IMR-90 (cell line): Measurements from ENCODE around the gene SERPINA3. TPM values are rescaled to one million over a fixed set of nuclear protein-coding genes. Genes with fewer than 3 reads are reported as not detected.

Experiments
- ATAC-seq: fragments of 200-7000 bp; cut with Tn5 transposase; 2 replicates; pipeline ENCODE4 v1.9.1; 2020; ENCODE audit warnings: low read depth, mild to moderate bottlenecking, moderate library complexity
- BruUV-seq: library from RNA; stranded (reverse); fragments of 400-500 nt; replicated peaks from 2 replicates; lab custom pipeline; 2021; lab: Mats Ljungman, UMichigan
- CTCF ChIA-PET: fragments of 300-600 bp; formaldehyde crosslinking; extraction: SDS; loops from one replicate; lab custom pipeline; 2021; ENCODE audit warnings: antibody characterized with exemption; lab: Yijun Ruan, JAX
- POLR2A ChIA-PET: fragments of 300-600 bp; sonication (Branson Sonifier 250); formaldehyde crosslinking; loops from one replicate; lab custom pipeline; 2022; ENCODE audit warnings: antibody characterized with exemption; ENCODE audit not compliant: unreplicated experiment; lab: Charles Lee
- DNase-seq: peaks from one replicate; pipeline ENCODE4 v3.0.0; 2013
- H2AFZ ChIP-seq: replicated peaks from 2 replicates; pipeline ENCODE3; 2013; ENCODE audit warnings: low read length, mild to moderate bottlenecking; ENCODE audit not compliant: poor library complexity
- H2AK5ac ChIP-seq: 2 replicates; pipeline ENCODE4 v1.6.1; 2013; ENCODE audit warnings: low read depth, low read length, inconsistent platforms
- H2AK9ac ChIP-seq: replicated peaks from 2 replicates; pipeline ENCODE3; 2013; ENCODE audit warnings: mild to moderate bottlenecking, low read depth, low read length, moderate library complexity; ENCODE audit not compliant: poor library complexity
- H2BK120ac ChIP-seq: 2 replicates; pipeline ENCODE4 v1.6.1; 2013; ENCODE audit warnings: low read depth, low read length, inconsistent platforms
- H2BK15ac ChIP-seq: 3 replicates; pipeline ENCODE4 v1.6.1; 2013; ENCODE audit warnings: low read depth, low read length, inconsistent platforms
- H2BK20ac ChIP-seq: 2 replicates; pipeline ENCODE4 v1.6.1; 2013; ENCODE audit warnings: low read depth, mild to moderate bottlenecking, inconsistent platforms, low read length, moderate library complexity
- H2BK5ac ChIP-seq: 2 replicates; pipeline ENCODE4 v1.6.1; 2013; ENCODE audit warnings: mild to moderate bottlenecking, low read depth, low read length, inconsistent platforms; ENCODE audit not compliant: poor library complexity, severe bottlenecking
- H3K14ac ChIP-seq: replicated peaks from 2 replicates; pipeline ENCODE4 v1.6.1; 2013; ENCODE audit warnings: low read depth, low read length, inconsistent platforms
- H3K18ac ChIP-seq: 2 replicates; pipeline ENCODE4 v1.6.1; 2013; ENCODE audit warnings: low read depth, low read length, control low read depth
- H3K23ac ChIP-seq: 2 replicates; pipeline ENCODE4 v1.6.1; 2013; ENCODE audit warnings: low read depth, low read length, inconsistent platforms
- H3K27ac ChIP-seq: 2 replicates; pipeline ENCODE4 v1.5.1; 2013; ENCODE audit warnings: mild to moderate bottlenecking, control low read depth, low read length; ENCODE audit not compliant: insufficient read depth
- H3K27me3 ChIP-seq: 2 replicates; pipeline ENCODE4 v1.6.1; 2013; ENCODE audit warnings: low read length; ENCODE audit not compliant: control insufficient read depth, insufficient read depth
- H3K36me3 ChIP-seq: 2 replicates; pipeline ENCODE4 v1.6.1; 2013; ENCODE audit warnings: low read length, mixed read lengths; ENCODE audit not compliant: control insufficient read depth, insufficient read depth
- H3K4ac ChIP-seq: 2 replicates; pipeline ENCODE4 v1.6.1; 2013; ENCODE audit warnings: low read depth, low read length, inconsistent platforms
- H3K4me1 ChIP-seq: 2 replicates; pipeline ENCODE4 v1.6.1; 2013; ENCODE audit warnings: low read length, mixed read lengths; ENCODE audit not compliant: control insufficient read depth, insufficient read depth
- H3K4me2 ChIP-seq: 2 replicates; pipeline ENCODE4 v1.6.1; 2013; ENCODE audit warnings: low read depth, mild to moderate bottlenecking, control low read depth, low read length, moderate library complexity
- H3K4me3 ChIP-seq: 2 replicates; pipeline ENCODE4 v1.5.1; 2013; ENCODE audit warnings: low read depth, mild to moderate bottlenecking, control low read depth, low read length, moderate library complexity; ENCODE audit not compliant: insufficient read depth
- H3K56ac ChIP-seq: 2 replicates; pipeline ENCODE4 v1.6.1; 2013; ENCODE audit warnings: low read length, inconsistent platforms; ENCODE audit not compliant: insufficient read depth; ENCODE audit errors: extremely low read depth
- H3K79me1 ChIP-seq, 2 experiments: 2 replicates each; pipeline ENCODE4 v1.6.1; 2013; ENCODE audit warnings: low read length in 2 of 2, inconsistent platforms in 1 of 2, low read depth in 1 of 2
- H3K9ac ChIP-seq: 2 replicates; pipeline ENCODE4 v1.6.1; 2013; ENCODE audit warnings: low read depth, low read length, control low read depth
- H3K9me1 ChIP-seq: 2 replicates; pipeline ENCODE4 v1.6.1; 2013; ENCODE audit warnings: low read length, inconsistent platforms; ENCODE audit not compliant: insufficient read depth
- H3K9me3 ChIP-seq: 2 replicates; pipeline ENCODE4 v1.6.1; 2013; ENCODE audit warnings: low read length; ENCODE audit not compliant: control insufficient read depth, insufficient read depth
- H4K20me1 ChIP-seq: 2 replicates; pipeline ENCODE4 v1.6.1; 2013; ENCODE audit warnings: low read length, inconsistent platforms; ENCODE audit not compliant: insufficient read depth
- H4K5ac ChIP-seq: 2 replicates; pipeline ENCODE4 v1.6.1; 2013; ENCODE audit warnings: mild to moderate bottlenecking, low read depth, low read length, control low read depth
- H4K8ac ChIP-seq, 2 experiments: 2 replicates each; pipeline ENCODE4 v1.6.1; 2013; ENCODE audit warnings: low read depth in 2 of 2, low read length in 2 of 2, control low read depth in 1 of 2, inconsistent platforms in 1 of 2
- H4K91ac ChIP-seq: 2 replicates; pipeline ENCODE4 v1.6.1; 2013; ENCODE audit warnings: low read depth, low read length, inconsistent platforms; ENCODE audit not compliant: insufficient read depth
- BHLHE40 ChIP-seq: fragments of 150-350 bp; IDR thresholded peaks from 2 replicates; pipeline ENCODE4 v1.6.1; 2016; ENCODE audit warnings: mild to moderate bottlenecking, low read depth, low read length
- CEBPB ChIP-seq: IDR thresholded peaks from 2 replicates; pipeline ENCODE4 v1.6.1; 2012; ENCODE audit warnings: low read depth, low read length, improper control_type of control experiment
- CHD1 ChIP-seq: IDR thresholded peaks from 2 replicates; pipeline ENCODE4 v1.6.1; 2012; ENCODE audit warnings: low read depth, low read length, improper control_type of control experiment
- FOS ChIP-seq: fragments of 150-350 bp; IDR thresholded peaks from 2 replicates; pipeline ENCODE4 v1.6.1; 2016; ENCODE audit warnings: low read depth, low read length
- MAFK ChIP-seq: IDR thresholded peaks from 2 replicates; pipeline ENCODE4 v1.6.1; 2012; ENCODE audit warnings: low read depth, low read length, improper control_type of control experiment
- MAZ ChIP-seq: IDR thresholded peaks from 2 replicates; pipeline ENCODE4 v1.6.1; 2012; ENCODE audit warnings: low read depth, mild to moderate bottlenecking, low read length, improper control_type of control experiment, moderate library complexity, borderline replicate concordance
- MXI1 ChIP-seq: IDR thresholded peaks from 2 replicates; pipeline ENCODE4 v1.6.1; 2012; ENCODE audit warnings: low read depth, mild to moderate bottlenecking, low read length, moderate library complexity, borderline replicate concordance
- NFE2L2 ChIP-seq: fragments of 150-350 bp; IDR thresholded peaks from 2 replicates; pipeline ENCODE4 v1.6.1; 2016; ENCODE audit warnings: low read depth, mild to moderate bottlenecking, low read length
- POLR2A ChIP-seq: IDR thresholded peaks from 2 replicates; pipeline ENCODE4 v1.6.1; 2012; ENCODE audit warnings: mild to moderate bottlenecking, low read depth, low read length
- RAD21 ChIP-seq: IDR thresholded peaks from 2 replicates; pipeline ENCODE4 v1.6.1; 2012; ENCODE audit warnings: low read length, improper control_type of control experiment
- RCOR1 ChIP-seq: IDR thresholded peaks from 2 replicates; pipeline ENCODE4 v1.6.1; 2012; ENCODE audit warnings: mild to moderate bottlenecking, low read length, improper control_type of control experiment; ENCODE audit not compliant: insufficient replicate concordance
- RFX5 ChIP-seq: IDR thresholded peaks from 2 replicates; pipeline ENCODE4 v1.8.0; 2012; ENCODE audit warnings: low read depth, mild to moderate bottlenecking, low read length, moderate library complexity
- SMC3 ChIP-seq: fragments of 150-350 bp; IDR thresholded peaks from 2 replicates; pipeline ENCODE4 v1.6.1; 2016; ENCODE audit warnings: low read depth, mild to moderate bottlenecking, antibody characterized with exemption, low read length, moderate library complexity
- WGBS, 2 experiments: methylation state at CpG; one replicate each; pipeline versions ENCODE4 v1.1.5 to v1.1.7; 2013; ENCODE audit warnings: missing lambda C conversion rate in 2 of 2; ENCODE audit not compliant: insufficient read length in 1 of 2; ENCODE audit errors: extremely low coverage in 2 of 2; 5-methylcytosine and 5-hydroxymethylcytosine counted together
- dilution Hi-C: fragments of 300-500 bp; cut with HindIII; formaldehyde crosslinking; loops from one replicate; pipeline ENCODE4 v1.14.3; 2018; ENCODE audit warnings: low sequenced_read_pairs; ENCODE audit not compliant: unreplicated experiment
- in situ Hi-C: fragments of 300-500 bp; cut with MboI; formaldehyde crosslinking; loops from 3 replicates; pipeline ENCODE4 v1.14.3; 2019; ENCODE audit warnings: low sequenced_read_pairs, inconsistent platforms, mixed read lengths
- intact Hi-C: fragments of 100-400 bp; cut with micrococcal nuclease; formaldehyde crosslinking; loops from 2 replicates; pipeline ENCODE4 v1.10.0; 2022
- polyA plus RNA-seq, 3 experiments: library from polyadenylated mRNA; depleted of rRNA; stranded (reverse); fragments of >200 nt; gene quantifications; 2 replicates each; pipeline ENCODE4 v1.2.3, GENCODE V29; 2012; ENCODE audit warnings: low replicate concordance in 1 of 3
- total RNA-seq: library from RNA; depleted of rRNA; stranded (reverse); fragments of >200 nt; gene quantifications from 2 replicates; pipeline ENCODE4 v1.2.3, GENCODE V29; 2012
- TF ChIP-seq, protein P1 (sequence below): fragments of 150-350 bp; IDR thresholded peaks from 2 replicates; pipeline ENCODE4 v1.6.1; 2016; ENCODE audit warnings: low read depth, mild to moderate bottlenecking, low read length, moderate library complexity, borderline replicate concordance
- TF ChIP-seq, protein P2 (sequence below): fragments of 150-350 bp; IDR thresholded peaks from 2 replicates; pipeline ENCODE4 v1.6.1; 2017; ENCODE audit warnings: mild to moderate bottlenecking, antibody characterized with exemption, low read length, low read depth

Gene SERPINA3
- total and polyA plus RNA-seq, 2 of the 4 experiments (the other 2 are of a cell fraction): 0.36 to 0.48 TPM

GRCh38 chr14:94640721-94641631 lies 28.8 kb downstream of the SERPINA3 start (continued):
- no peak for TF ChIP-seq RCOR1

DNA sequence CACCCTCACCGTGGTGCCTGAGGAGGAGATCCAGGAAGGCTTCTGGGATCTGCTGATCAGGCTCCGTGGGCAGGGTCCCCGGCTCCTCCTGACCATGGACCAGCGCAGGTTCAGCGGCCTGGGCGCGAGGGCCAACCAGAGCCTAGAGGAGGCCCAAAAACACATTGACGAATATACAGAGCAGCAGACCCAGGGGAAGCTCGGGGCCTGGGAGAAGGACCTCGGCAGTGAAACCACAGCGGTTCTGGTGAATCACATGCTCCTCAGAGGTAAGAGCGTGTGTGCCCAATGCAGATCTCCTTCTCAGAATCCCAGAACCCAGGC lies 29.4 kb downstream of the SERPINA3 start:
- Histone ChIP-seq H3K27me3 (no peaks in the 10 kb centered on the region), H3K4me1 (no peaks in the 10 kb centered on the region), H2AFZ (no peak overlapping the region), H3K56ac (no peak overlapping the region), H4K91ac (no peak overlapping the region), H3K9me3 (no peaks in the 10 kb centered on the region; the same call in 1 of the 2 replicates), H4K5ac (no peak overlapping the region), H3K9me1 (no peaks in the 10 kb centered on the region), H3K18ac (no peak overlapping the region), H2BK20ac (no peak overlapping the region), H3K9ac (no peak overlapping the region), H3K23ac (no peak overlapping the region), H2AK5ac (no peak overlapping the region), H4K20me1 (no peaks in the 10 kb centered on the region), H2BK5ac (no peak overlapping the region), H3K4me2 (no peak overlapping the region), H3K4ac (no peak overlapping the region), H3K14ac (no peak overlapping the region), H3K79me1 (no peaks in the 10 kb centered on the region), H2BK15ac (no peak overlapping the region), H2AK9ac (no peak overlapping the region), H2BK120ac (no peak overlapping the region), H4K8ac (no peak overlapping the region), H3K4me3 (no peak overlapping the region), H3K36me3 (no peaks in the 10 kb centered on the region), H3K27ac (no peak overlapping the region)
- ATAC-seq: no peak
- ChIA-PET POLR2A (no interaction called here), CTCF (no interaction called here)
- BruUV-seq: no TSS peak
- intact Hi-C loops (no loop called here), dilution Hi-C loops (no loop called here), in situ Hi-C loops (no loop called here)
- no peak for DNase-seq
- 91% methylated on average over 4 of the region's 12 CpGs; no CpG with 5 or more reads in 1 of the 2 experiments for WGBS, 2 experiments
- TF ChIP-seq MAFK (no peak), MXI1 (no peak), SMC3 (no peak), FOS (no peak), RFX5 (no peak), RAD21 (no peak), RCOR1 (no peak), CEBPB (no peak), BHLHE40 (no peak), CHD1 (no peak), MAZ (no peak), POLR2A (no peak), NFE2L2 (no peak)
- TF ChIP-seq, protein P1, sequence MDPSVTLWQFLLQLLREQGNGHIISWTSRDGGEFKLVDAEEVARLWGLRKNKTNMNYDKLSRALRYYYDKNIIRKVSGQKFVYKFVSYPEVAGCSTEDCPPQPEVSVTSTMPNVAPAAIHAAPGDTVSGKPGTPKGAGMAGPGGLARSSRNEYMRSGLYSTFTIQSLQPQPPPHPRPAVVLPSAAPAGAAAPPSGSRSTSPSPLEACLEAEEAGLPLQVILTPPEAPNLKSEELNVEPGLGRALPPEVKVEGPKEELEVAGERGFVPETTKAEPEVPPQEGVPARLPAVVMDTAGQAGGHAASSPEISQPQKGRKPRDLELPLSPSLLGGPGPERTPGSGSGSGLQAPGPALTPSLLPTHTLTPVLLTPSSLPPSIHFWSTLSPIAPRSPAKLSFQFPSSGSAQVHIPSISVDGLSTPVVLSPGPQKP: no peak
- TF ChIP-seq, protein P2, sequence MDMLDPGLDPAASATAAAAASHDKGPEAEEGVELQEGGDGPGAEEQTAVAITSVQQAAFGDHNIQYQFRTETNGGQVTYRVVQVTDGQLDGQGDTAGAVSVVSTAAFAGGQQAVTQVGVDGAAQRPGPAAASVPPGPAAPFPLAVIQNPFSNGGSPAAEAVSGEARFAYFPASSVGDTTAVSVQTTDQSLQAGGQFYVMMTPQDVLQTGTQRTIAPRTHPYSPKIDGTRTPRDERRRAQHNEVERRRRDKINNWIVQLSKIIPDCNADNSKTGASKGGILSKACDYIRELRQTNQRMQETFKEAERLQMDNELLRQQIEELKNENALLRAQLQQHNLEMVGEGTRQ: no peak
